Fibroblast of the aortic adventitia (primary cell): ENCODE data around the gene CRIP1. TPM values are rescaled to one million over a fixed set of nuclear protein-coding genes. Genes with fewer than 3 reads are reported as not detected.

Experiments
- DNase-seq: peaks from one replicate; pipeline ENCODE4 v3.0.0-alpha.2; 2010; ENCODE audit warnings: low read depth
- H3K4me3 ChIP-seq: 2 replicates; pipeline ENCODE4 v1.5.1; 2011; ENCODE audit warnings: low read depth, mild to moderate bottlenecking, control low read depth, low read length, moderate library complexity
- CTCF ChIP-seq: IDR thresholded peaks from 2 replicates; pipeline ENCODE4 v1.5.1; 2011; ENCODE audit warnings: mild to moderate bottlenecking, low read length, control low read depth, inconsistent platforms; ENCODE audit not compliant: insufficient read depth
- total RNA-seq: library from RNA; depleted of rRNA; stranded (reverse); fragments of >200 nt; gene quantifications from 2 replicates; pipeline ENCODE4 v1.2.3, GENCODE V29; 2012; ENCODE audit warnings: low replicate concordance

Gene CRIP1
- total RNA-seq, 1 donor, result 9.4 TPM

- TF ChIP-seq CTCF, result no peak
- no peak overlapping the region for H3K4me3 ChIP-seq
- no peak for DNase-seq
Measured at GRCh38 chr14:105450864-105451720, 35.6 kb upstream of the CRIP1 start.

- no peak overlapping the region for H3K4me3 ChIP-seq
- DNase-seq, result no peak
- TF ChIP-seq CTCF, result no peak
Measured at GRCh38 chr14:105452963-105453362, 33.7 kb upstream of the CRIP1 start.

- no peak for DNase-seq
- H3K4me3 ChIP-seq, result no peak overlapping the region
Measured at GRCh38 chr14:105453847-105454246, 32.8 kb upstream of the CRIP1 start.

GRCh38 chr14:105455086-105455640 lies 31.5 kb upstream of the CRIP1 start:
- no peak overlapping the region for H3K4me3 ChIP-seq
- no peak for DNase-seq
- no peak for TF ChIP-seq CTCF

More at GRCh38 chr14:105453847-105454246, 32.8 kb upstream of the CRIP1 start:
- no peak for TF ChIP-seq CTCF

- H3K4me3 ChIP-seq, result no peak overlapping the region
- DNase-seq, result no peak
- no peak for TF ChIP-seq CTCF
Measured at GRCh38 chr14:105455766-105456660, 30.7 kb upstream of the CRIP1 start.

GRCh38 chr14:105456736-105457617 lies 29.7 kb upstream of the CRIP1 start:
- TF ChIP-seq CTCF, result no peak
- DNase-seq, result no peak
- no peak overlapping the region for H3K4me3 ChIP-seq
